Liver (tissue), 3 donors: ENCODE measurements around the gene FRMD4A.

Experiments
- RAD21 ChIP-seq, 2 donors: IDR thresholded peaks; 2 replicates each; pipeline ENCODE4 v1.6.1; 2016; ENCODE audit warnings: antibody characterized with exemption in 2 of 2, mild to moderate bottlenecking in 2 of 2
- SP1 ChIP-seq: IDR thresholded peaks from 2 replicates; pipeline ENCODE4 v1.6.1; 2018; ENCODE audit warnings: antibody characterized with exemption, mild to moderate bottlenecking
- TAF1 ChIP-seq: conservative IDR thresholded peaks from 2 replicates; pipeline ENCODE4 v1.6.1; 2016; ENCODE audit warnings: antibody characterized with exemption, mild to moderate bottlenecking
- YY1 ChIP-seq: IDR thresholded peaks from 2 replicates; pipeline ENCODE4 v1.6.1; 2016; ENCODE audit warnings: antibody characterized with exemption, mild to moderate bottlenecking
- TF ChIP-seq, protein P1 (sequence below): fragments of 150-350 bp; IDR thresholded peaks from 2 replicates; pipeline ENCODE4 v1.5.1; 2017; ENCODE audit warnings: improper control_type of control experiment, low read depth, low read length; ENCODE audit not compliant: missing input control
- TF ChIP-seq, protein P2 (sequence below): IDR thresholded peaks from 2 replicates; pipeline ENCODE4 v1.6.1; 2016; ENCODE audit warnings: antibody characterized with exemption
- TF ChIP-seq, protein P3 (sequence below): IDR thresholded peaks from 2 replicates; pipeline ENCODE4 v1.6.1; 2016; ENCODE audit warnings: antibody characterized with exemption
- donor health status: healthy.
- donor health status: healthy.

DNA sequence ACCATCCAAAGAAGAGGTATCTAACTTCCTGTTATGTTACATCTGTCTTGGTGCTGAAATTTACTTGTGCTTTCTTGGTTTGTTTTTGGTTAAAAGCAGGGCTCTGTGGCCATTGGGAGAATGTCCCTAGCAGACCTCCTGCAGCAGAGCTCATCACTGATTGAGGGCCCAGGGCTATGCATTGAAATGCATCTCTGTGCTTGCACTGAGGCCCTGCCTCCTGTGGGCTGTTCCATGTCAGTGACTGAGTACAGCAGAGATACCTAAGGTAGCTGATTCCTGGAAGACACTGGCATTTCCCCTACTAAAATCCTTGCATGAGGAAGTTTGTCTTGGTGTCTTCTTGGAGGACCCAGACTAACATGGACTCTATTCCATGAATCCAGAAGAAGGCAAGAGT lies 213.9 kb downstream of the FRMD4A start:
- TF ChIP-seq, protein P1, sequence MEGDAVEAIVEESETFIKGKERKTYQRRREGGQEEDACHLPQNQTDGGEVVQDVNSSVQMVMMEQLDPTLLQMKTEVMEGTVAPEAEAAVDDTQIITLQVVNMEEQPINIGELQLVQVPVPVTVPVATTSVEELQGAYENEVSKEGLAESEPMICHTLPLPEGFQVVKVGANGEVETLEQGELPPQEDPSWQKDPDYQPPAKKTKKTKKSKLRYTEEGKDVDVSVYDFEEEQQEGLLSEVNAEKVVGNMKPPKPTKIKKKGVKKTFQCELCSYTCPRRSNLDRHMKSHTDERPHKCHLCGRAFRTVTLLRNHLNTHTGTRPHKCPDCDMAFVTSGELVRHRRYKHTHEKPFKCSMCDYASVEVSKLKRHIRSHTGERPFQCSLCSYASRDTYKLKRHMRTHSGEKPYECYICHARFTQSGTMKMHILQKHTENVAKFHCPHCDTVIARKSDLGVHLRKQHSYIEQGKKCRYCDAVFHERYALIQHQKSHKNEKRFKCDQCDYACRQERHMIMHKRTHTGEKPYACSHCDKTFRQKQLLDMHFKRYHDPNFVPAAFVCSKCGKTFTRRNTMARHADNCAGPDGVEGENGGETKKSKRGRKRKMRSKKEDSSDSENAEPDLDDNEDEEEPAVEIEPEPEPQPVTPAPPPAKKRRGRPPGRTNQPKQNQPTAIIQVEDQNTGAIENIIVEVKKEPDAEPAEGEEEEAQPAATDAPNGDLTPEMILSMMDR: no peak
- TF ChIP-seq, protein P2, sequence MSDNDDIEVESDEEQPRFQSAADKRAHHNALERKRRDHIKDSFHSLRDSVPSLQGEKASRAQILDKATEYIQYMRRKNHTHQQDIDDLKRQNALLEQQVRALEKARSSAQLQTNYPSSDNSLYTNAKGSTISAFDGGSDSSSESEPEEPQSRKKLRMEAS: no peak
- TF ChIP-seq TAF1 (no peak), RAD21 (IDR thresholded peaks at IDR 0.05) (no peak), YY1 (no peak), SP1 (no peak)
- TF ChIP-seq, protein P3, sequence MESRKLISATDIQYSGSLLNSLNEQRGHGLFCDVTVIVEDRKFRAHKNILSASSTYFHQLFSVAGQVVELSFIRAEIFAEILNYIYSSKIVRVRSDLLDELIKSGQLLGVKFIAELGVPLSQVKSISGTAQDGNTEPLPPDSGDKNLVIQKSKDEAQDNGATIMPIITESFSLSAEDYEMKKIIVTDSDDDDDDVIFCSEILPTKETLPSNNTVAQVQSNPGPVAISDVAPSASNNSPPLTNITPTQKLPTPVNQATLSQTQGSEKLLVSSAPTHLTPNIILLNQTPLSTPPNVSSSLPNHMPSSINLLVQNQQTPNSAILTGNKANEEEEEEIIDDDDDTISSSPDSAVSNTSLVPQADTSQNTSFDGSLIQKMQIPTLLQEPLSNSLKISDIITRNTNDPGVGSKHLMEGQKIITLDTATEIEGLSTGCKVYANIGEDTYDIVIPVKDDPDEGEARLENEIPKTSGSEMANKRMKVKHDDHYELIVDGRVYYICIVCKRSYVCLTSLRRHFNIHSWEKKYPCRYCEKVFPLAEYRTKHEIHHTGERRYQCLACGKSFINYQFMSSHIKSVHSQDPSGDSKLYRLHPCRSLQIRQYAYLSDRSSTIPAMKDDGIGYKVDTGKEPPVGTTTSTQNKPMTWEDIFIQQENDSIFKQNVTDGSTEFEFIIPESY: no peak
